Uterus (tissue), 4 donors: Measurements from ENCODE around the gene S100A8. TPM values are rescaled to one million over a fixed set of nuclear protein-coding genes. Genes with fewer than 3 reads are reported as not detected.

Experiments used
- DNase-seq, 2 donors: peaks; one replicate each; pipeline ENCODE4 v3.0.0-alpha.2; 2019 to 2020
- H3K27ac ChIP-seq, 2 donors: fragments of 200-600 bp; sonication (generic); 1 replicate in 1 of 2; 2 replicates in 1 of 2; pipeline ENCODE4 v1.5.1; 2016 to 2018
- H3K27me3 ChIP-seq, 2 donors: fragments of 200-600 bp; sonication (generic); one replicate each; pipeline ENCODE4 v1.5.1; 2018 to 2019; ENCODE audit warnings: control low read depth in 1 of 2
- H3K36me3 ChIP-seq, 2 donors: fragments of 200-600 bp; sonication (generic); one replicate each; pipeline ENCODE4 v1.5.1; 2019; ENCODE audit warnings: control low read depth in 1 of 2
- H3K4me1 ChIP-seq, 2 donors: fragments of 200-600 bp; sonication (generic); one replicate each; pipeline ENCODE4 v1.5.1; 2018 to 2019; ENCODE audit warnings: control low read depth in 1 of 2
- H3K4me3 ChIP-seq, 2 donors: fragments of 200-600 bp; sonication (generic); 1 replicate in 1 of 2; 2 replicates in 1 of 2; pipeline ENCODE4 v1.5.1; 2018 to 2019; ENCODE audit warnings: mild to moderate bottlenecking in 1 of 2
- H3K9me3 ChIP-seq, 2 donors: fragments of 200-600 bp; sonication (generic); one replicate each; pipeline ENCODE4 v1.5.1; 2019; ENCODE audit warnings: control low read depth in 1 of 2
- POLR2A ChIP-seq, 2 donors: fragments of 450-650 bp; IDR thresholded peaks; one replicate each; pipeline ENCODE4 v1.6.1; 2016; ENCODE audit warnings: antibody characterized with exemption in 2 of 2, mild to moderate bottlenecking in 1 of 2, moderate library complexity in 1 of 2
- intact Hi-C: fragments of 100-400 bp; cut with DNase I; formaldehyde crosslinking; loops from one replicate; pipeline ENCODE4 v1.15.1; 2023; ENCODE audit warnings: low total_unique reads
- total RNA-seq, 4 donors: library from RNA; depleted of rRNA in 3 of 4; stranded (reverse); fragments of >200 nt in 3 of 4; gene quantifications; one replicate each; pipeline versions ENCODE4 v1.1.0 to v1.2.4, GENCODE V29; 2014 to 2023
- TF ChIP-seq, protein P1 (sequence below), 4 experiments: fragments of 200-600 bp in 2 of 4; fragments of 450-650 bp in 2 of 4; sonication (generic) in 2 of 4; IDR thresholded peaks; one replicate each; pipeline ENCODE4 v1.5.1; 2016 to 2019; ENCODE audit warnings: antibody characterized with exemption in 4 of 4, mild to moderate bottlenecking in 2 of 4, moderate library complexity in 1 of 4
- donor health status: DM: yes; HTN: yes; CAD: no.

Gene S100A8
- total RNA-seq, 4 donors from 2014 or later, result 5.4 to 25.2 (median 24.7) TPM; not detected in 1

DNA sequence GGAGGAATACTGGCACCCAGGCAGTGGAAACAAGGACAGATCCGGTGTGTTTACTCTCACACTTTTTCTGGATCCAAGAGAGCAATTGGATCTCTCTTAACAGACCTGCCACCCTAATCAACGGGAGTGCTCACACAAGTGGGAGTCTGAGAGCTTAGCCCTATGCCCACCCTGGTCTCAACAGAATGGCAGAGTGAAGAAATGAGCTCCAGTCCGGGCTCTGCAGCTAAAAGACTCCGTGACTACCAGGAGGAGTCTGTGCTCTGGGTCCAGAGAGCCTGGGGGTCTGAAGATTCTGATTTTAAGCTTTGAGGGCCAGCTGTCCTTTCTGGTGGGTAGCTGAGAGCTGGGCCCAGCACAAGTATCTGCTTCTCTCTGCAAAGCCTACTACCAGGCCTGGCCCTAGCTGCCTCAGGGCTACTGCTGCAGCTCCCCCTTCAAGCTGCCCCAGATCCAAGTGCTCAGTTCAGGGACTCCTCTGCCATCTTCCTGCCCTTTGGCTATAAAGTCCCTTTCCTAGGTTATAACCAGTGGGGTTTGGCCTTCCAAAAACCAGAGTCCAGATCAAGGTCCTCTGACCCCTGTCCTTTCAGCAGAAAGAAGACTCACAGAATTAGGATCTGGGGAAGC is 29.3 kb downstream of the S100A8 start:
- Histone ChIP-seq H3K27me3 (no peaks in the 10 kb centered on the region), H3K4me3 (no peak overlapping the region), H3K9me3 (no peaks in the 10 kb centered on the region), H3K4me1 (no peaks in the 10 kb centered on the region), H3K36me3 (no peaks in the 10 kb centered on the region), H3K27ac (no peak overlapping the region)
- no peak for DNase-seq
- TF ChIP-seq, protein P1, sequence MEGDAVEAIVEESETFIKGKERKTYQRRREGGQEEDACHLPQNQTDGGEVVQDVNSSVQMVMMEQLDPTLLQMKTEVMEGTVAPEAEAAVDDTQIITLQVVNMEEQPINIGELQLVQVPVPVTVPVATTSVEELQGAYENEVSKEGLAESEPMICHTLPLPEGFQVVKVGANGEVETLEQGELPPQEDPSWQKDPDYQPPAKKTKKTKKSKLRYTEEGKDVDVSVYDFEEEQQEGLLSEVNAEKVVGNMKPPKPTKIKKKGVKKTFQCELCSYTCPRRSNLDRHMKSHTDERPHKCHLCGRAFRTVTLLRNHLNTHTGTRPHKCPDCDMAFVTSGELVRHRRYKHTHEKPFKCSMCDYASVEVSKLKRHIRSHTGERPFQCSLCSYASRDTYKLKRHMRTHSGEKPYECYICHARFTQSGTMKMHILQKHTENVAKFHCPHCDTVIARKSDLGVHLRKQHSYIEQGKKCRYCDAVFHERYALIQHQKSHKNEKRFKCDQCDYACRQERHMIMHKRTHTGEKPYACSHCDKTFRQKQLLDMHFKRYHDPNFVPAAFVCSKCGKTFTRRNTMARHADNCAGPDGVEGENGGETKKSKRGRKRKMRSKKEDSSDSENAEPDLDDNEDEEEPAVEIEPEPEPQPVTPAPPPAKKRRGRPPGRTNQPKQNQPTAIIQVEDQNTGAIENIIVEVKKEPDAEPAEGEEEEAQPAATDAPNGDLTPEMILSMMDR (IDR thresholded peaks at IDR 0.05), result no peak
- TF ChIP-seq POLR2A (IDR thresholded peaks at IDR 0.05), result no peak
- intact Hi-C loops, result no loop called here

DNA sequence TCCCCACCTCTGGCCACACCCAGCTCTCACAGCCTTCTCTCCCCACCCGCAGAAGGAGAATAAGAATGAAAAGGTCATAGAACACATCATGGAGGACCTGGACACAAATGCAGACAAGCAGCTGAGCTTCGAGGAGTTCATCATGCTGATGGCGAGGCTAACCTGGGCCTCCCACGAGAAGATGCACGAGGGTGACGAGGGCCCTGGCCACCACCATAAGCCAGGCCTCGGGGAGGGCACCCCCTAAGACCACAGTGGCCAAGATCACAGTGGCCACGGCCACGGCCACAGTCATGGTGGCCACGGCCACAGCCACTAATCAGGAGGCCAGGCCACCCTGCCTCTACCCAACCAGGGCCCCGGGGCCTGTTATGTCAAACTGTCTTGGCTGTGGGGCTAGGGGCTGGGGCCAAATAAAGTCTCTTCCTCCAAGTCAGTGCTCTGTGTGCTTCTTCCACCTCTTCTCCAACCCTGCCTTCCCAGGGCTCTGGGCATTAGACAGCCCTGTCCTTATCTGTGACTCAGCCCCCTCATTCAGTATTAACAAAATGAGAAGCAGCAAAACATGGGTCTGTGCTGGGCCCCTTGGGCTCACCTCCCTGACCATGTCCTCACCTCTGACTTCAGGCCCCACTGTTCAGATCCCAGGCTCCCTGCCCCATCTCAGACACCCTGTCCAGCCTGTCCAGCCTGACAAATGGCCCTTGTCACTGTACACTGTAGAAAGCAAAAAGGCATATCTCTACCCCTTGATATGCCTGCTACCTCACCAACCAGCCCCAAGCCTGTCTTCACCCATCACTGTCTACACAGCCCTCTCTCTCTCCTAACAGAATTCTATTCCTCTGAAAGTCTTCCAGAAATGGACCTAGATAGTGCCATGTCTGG is 30.0 kb downstream of the S100A8 start:
- no peaks in the 10 kb centered on the region for H3K36me3 ChIP-seq
- no peak overlapping the region for H3K27ac ChIP-seq
- TF ChIP-seq POLR2A (IDR thresholded peaks at IDR 0.05), result no peak
- no peaks in the 10 kb centered on the region for H3K9me3 ChIP-seq
- no peaks in the 10 kb centered on the region for H3K27me3 ChIP-seq
- DNase-seq, result no peak
- intact Hi-C loops, result no loop called here
- H3K4me1 ChIP-seq, result no peaks in the 10 kb centered on the region
- no peak overlapping the region for H3K4me3 ChIP-seq

DNA sequence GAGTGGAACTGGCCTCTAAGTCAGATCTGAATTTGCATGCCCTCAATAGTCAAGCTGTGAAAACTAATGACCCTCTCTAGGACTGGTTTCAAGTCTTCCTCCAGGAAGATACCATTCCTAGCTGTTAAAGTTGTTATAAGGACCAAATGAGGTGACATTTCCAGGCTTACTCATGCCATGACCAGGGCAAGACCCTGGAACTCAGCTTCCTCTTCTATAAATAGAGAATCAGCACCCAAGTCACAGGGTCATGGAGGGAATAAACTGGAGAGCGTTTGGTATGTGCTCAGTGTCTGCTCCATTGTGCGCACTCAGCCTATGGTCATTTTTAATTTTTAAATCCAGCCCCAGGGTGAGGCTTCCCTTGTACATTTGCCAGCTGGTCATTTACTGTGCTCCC is 30.7 kb downstream of the S100A8 start:
- Histone ChIP-seq H3K4me3 (no peak overlapping the region), H3K9me3 (no peaks in the 10 kb centered on the region), H3K4me1 (no peaks in the 10 kb centered on the region), H3K27me3 (no peaks in the 10 kb centered on the region), H3K36me3 (no peaks in the 10 kb centered on the region), H3K27ac (no peak overlapping the region)
- TF ChIP-seq, protein P1 (IDR thresholded peaks at IDR 0.05), result no peak
- TF ChIP-seq POLR2A (IDR thresholded peaks at IDR 0.05), result no peak
- no peak for DNase-seq
- intact Hi-C loops, result no loop called here

DNA sequence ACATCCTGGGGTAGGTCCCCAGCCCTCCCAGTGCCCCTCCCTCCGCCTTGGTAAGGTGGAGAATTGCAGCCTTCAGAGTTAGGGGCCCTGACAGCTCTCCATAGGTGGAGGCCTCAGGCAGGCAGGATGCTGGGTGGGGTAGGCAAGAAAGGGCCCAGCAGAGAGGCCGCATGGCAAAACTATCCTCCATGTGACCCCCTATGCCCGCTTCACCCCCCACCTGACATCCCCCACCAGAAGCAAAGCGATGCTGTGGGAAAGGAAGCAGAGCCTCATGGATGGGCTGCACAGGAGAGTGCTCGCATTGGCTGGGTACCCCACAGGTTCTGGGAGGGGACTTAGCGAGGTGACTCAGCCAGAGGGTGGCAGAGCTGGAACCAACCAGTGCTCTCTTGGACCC is 31.6 kb downstream of the S100A8 start:
- H3K36me3 ChIP-seq, result no peaks in the 10 kb centered on the region
- intact Hi-C loops, result no loop called here
- H3K4me1 ChIP-seq, result no peaks in the 10 kb centered on the region
- no peak for TF ChIP-seq POLR2A (IDR thresholded peaks at IDR 0.05)
- TF ChIP-seq, protein P1 (IDR thresholded peaks at IDR 0.05), result no peak
- H3K9me3 ChIP-seq, result no peaks in the 10 kb centered on the region
- DNase-seq, result no peak
- H3K27me3 ChIP-seq, result no peaks in the 10 kb centered on the region
- no peak overlapping the region for H3K27ac ChIP-seq
- no peak overlapping the region for H3K4me3 ChIP-seq

DNA sequence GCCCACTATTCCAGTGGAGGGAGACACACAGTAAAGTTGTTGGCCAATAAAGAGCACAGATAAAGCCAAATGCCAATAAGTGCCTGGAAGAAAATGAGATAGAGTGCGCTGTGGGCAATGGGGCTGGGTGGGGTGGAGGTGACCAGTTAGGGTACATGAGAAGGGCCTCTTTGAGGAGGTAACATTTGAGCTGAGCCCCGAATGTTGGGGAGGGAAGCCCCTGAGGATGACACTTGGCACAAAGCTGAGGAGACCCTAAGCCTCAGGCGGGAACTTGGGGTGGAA is 32.2 kb downstream of the S100A8 start:
- H3K4me1 ChIP-seq, result no peaks in the 10 kb centered on the region
- no peak overlapping the region for H3K4me3 ChIP-seq
- no peaks in the 10 kb centered on the region for H3K27me3 ChIP-seq
- no peaks in the 10 kb centered on the region for H3K36me3 ChIP-seq
- H3K9me3 ChIP-seq, result no peaks in the 10 kb centered on the region
- H3K27ac ChIP-seq, result no peak overlapping the region
- intact Hi-C loops, result no loop called here
- no peak for DNase-seq
- TF ChIP-seq, protein P1 (IDR thresholded peaks at IDR 0.05), result no peak
- no peak for TF ChIP-seq POLR2A (IDR thresholded peaks at IDR 0.05)
